Esophagus squamous epithelium (tissue), 5 donors: ENCODE data around the gene C14orf119. TPM values are rescaled to one million over a fixed set of nuclear protein-coding genes. Genes with fewer than 3 reads are reported as not detected.

Experiments
- DNase-seq: peaks from one replicate; lab custom pipeline; 2025; lab: John Stamatoyannopoulos, UW
- H3K27ac ChIP-seq, 4 donors: fragments of 200-600 bp; sonication (generic); one replicate each; pipeline ENCODE4 v1.5.1; 2016 to 2019; ENCODE audit warnings: mild to moderate bottlenecking in 1 of 4
- H3K27me3 ChIP-seq, 4 donors: fragments of 200-600 bp; sonication (generic); 1 replicate in 3 of 4; 2 replicates in 1 of 4; pipeline versions ENCODE4 v1.5.1 to v1.6.0; 2017 to 2021; ENCODE audit warnings: antibody characterized with exemption in 1 of 4
- H3K36me3 ChIP-seq, 3 donors: fragments of 200-600 bp; sonication (generic); one replicate each; pipeline ENCODE4 v1.5.1; 2016 to 2019
- H3K4me1 ChIP-seq, 3 donors: fragments of 200-600 bp; sonication (generic); one replicate each; pipeline ENCODE4 v1.5.1; 2017 to 2019
- H3K4me3 ChIP-seq, 4 donors: fragments of 200-600 bp; sonication (generic); 1 replicate in 3 of 4; 2 replicates in 1 of 4; pipeline ENCODE4 v1.5.1; 2016 to 2019; ENCODE audit warnings: mild to moderate bottlenecking in 2 of 4, moderate library complexity in 1 of 4
- H3K9me3 ChIP-seq, 3 donors: fragments of 200-600 bp; sonication (generic); one replicate each; pipeline ENCODE4 v1.5.1; 2016 to 2019
- POLR2A ChIP-seq, 4 donors: fragments of 450-650 bp; IDR thresholded peaks; one replicate each; pipeline ENCODE4 v1.6.1; 2017; ENCODE audit warnings: antibody characterized with exemption in 4 of 4, mild to moderate bottlenecking in 4 of 4, moderate library complexity in 3 of 4
- WGBS, 2 donors: methylation state at CpG; one replicate each; pipeline ENCODE4 v1.1.5; 2018; 5-methylcytosine and 5-hydroxymethylcytosine counted together
- intact Hi-C: fragments of 100-400 bp; cut with DNase I; formaldehyde crosslinking; loops from one replicate; pipeline ENCODE4 v1.15.0; 2022
- total RNA-seq, 4 donors: library from RNA; depleted of rRNA; stranded (reverse); fragments of >200 nt; gene quantifications; one replicate each; pipeline ENCODE4 v1.1.0, GENCODE V29; 2016
- TF ChIP-seq, protein P1 (sequence below), 6 experiments: fragments of 450-650 bp in 4 of 6; fragments of 200-600 bp in 2 of 6; sonication (generic) in 2 of 6; IDR thresholded peaks; one replicate each; pipeline ENCODE4 v1.5.1; 2016 to 2019; ENCODE audit warnings: antibody characterized with exemption in 6 of 6, mild to moderate bottlenecking in 4 of 6, moderate library complexity in 4 of 6
- donor health status: DM: yes; HTN: yes; CAD: no.

The C14orf119 gene
- total RNA-seq, 4 donors from 2014 or later, result 17.5 to 42.0 (median 31.0) TPM

DNA sequence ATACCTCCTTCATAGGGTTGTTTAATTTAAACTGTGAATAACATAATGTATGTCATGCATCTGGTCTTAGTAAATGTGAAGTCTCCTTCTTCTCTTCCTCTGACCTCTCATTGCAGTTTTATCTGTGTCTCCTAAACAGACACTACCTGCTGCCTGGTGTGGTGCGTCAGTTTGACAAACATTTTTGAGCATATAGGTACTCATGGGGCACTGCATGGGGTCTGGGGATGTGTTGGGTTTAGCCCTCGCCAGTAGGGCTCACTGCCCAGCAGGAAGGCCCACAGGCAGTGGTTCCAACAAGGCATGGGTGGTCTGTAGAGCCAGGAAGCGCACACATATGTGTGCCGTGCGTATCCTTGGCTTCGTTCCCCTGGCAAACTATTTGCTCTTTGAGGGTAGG, 26.8 kb downstream of the C14orf119 start:
- 85 to 100% methylated on average over 4 to 6 of the region's 6 CpGs for WGBS, 2 donors
- H3K27ac ChIP-seq, result peak overlapping the region in 1 of 4 donors; percentile 54
- H3K36me3 ChIP-seq, result peaks cover 0 to 11% (median 0%) of the 10 kb centered on the region in 3 donors
- TF ChIP-seq, protein P1, sequence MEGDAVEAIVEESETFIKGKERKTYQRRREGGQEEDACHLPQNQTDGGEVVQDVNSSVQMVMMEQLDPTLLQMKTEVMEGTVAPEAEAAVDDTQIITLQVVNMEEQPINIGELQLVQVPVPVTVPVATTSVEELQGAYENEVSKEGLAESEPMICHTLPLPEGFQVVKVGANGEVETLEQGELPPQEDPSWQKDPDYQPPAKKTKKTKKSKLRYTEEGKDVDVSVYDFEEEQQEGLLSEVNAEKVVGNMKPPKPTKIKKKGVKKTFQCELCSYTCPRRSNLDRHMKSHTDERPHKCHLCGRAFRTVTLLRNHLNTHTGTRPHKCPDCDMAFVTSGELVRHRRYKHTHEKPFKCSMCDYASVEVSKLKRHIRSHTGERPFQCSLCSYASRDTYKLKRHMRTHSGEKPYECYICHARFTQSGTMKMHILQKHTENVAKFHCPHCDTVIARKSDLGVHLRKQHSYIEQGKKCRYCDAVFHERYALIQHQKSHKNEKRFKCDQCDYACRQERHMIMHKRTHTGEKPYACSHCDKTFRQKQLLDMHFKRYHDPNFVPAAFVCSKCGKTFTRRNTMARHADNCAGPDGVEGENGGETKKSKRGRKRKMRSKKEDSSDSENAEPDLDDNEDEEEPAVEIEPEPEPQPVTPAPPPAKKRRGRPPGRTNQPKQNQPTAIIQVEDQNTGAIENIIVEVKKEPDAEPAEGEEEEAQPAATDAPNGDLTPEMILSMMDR (IDR thresholded peaks at IDR 0.05), result no peak
- TF ChIP-seq POLR2A (IDR thresholded peaks at IDR 0.05), result no peak
- no peak for DNase-seq
- no peaks in the 10 kb centered on the region for H3K27me3 ChIP-seq
- no peaks in the 10 kb centered on the region for H3K9me3 ChIP-seq
- intact Hi-C loops, result no loop called here
- no peak overlapping the region for H3K4me3 ChIP-seq
- H3K4me1 ChIP-seq, result peaks cover 0 to 49% (median 19%) of the 10 kb centered on the region in 3 donors

DNA sequence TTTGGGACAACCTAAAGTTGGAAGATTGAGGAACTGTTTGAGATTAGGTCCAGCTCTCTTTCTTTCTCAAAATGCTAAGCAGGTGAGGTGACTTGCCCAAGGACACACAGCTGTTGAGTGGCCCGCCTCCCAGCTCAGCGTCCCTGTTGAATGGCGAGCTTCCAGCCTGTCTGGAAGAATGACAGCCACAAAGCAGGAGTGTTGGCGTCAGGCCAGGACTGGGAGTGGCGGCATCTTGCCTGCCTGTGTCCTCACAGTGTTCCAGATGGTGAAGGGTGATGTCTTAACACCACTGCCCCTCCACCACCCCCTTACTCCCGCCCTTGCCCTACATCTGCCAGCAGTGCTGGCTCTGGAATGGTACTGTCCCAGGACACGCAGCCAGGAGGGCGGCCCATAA, 28.1 kb downstream of the C14orf119 start:
- intact Hi-C loops, result no loop called here
- no peaks in the 10 kb centered on the region for H3K27me3 ChIP-seq
- H3K36me3 ChIP-seq, result peaks cover 0 to 24% (median 0%) of the 10 kb centered on the region in 3 donors
- WGBS, 2 donors, result 31 to 40% methylated on average over 2 of the region's 8 CpGs
- no peak for DNase-seq
- peak overlapping the region in 1 of 4 donors; percentile 2 for H3K27ac ChIP-seq
- H3K4me1 ChIP-seq, result peaks cover 0 to 49% (median 19%) of the 10 kb centered on the region in 3 donors
- no peak overlapping the region for H3K4me3 ChIP-seq
- TF ChIP-seq, protein P1 (IDR thresholded peaks at IDR 0.05), result no peak
- no peak for TF ChIP-seq POLR2A (IDR thresholded peaks at IDR 0.05)
- H3K9me3 ChIP-seq, result no peaks in the 10 kb centered on the region

DNA sequence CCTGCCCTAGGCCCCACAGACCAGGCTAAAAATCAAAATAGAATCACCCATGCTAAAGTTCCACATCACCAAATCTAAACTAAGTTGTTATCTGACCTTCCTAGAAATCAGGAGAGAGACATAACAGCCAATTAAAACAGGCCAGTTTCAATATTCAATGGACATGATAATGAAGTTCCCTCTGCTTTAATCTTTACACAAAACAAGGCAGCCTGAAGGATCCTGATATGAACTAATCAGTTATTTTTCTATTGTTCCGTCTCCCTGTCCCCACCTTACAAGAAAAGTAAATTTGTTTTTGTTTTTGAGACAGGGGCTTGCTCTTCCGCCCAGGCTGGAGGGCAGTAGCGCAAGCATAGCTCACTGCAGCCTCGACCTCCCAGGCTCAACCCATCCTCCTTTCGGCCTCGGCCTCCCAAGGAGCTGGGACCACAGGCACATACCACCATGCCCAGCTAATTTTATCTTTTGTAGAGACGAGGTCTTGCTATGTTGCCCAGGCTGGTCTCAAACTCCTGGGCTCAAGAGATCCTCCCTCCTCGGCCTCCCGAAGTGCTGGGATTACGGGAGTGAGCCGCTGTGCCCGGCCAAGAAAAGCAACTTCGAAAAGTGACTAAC, 29.1 kb downstream of the C14orf119 start:
- H3K9me3 ChIP-seq, result no peaks in the 10 kb centered on the region
- no peaks in the 10 kb centered on the region for H3K27me3 ChIP-seq
- WGBS, 2 donors, result 88 to 92% methylated on average over 12 to 13 of the region's 13 CpGs
- H3K36me3 ChIP-seq, result peaks cover 0 to 34% (median 0%) of the 10 kb centered on the region in 3 donors
- no peak overlapping the region for H3K4me3 ChIP-seq
- peaks cover 0 to 49% (median 19%) of the 10 kb centered on the region in 3 donors for H3K4me1 ChIP-seq
- H3K27ac ChIP-seq, result peak overlapping the region in 1 of 4 donors; percentile 2
- intact Hi-C loops, result no loop called here
- TF ChIP-seq, protein P1 (IDR thresholded peaks at IDR 0.05), result no peak
- TF ChIP-seq POLR2A (IDR thresholded peaks at IDR 0.05), result no peak
- DNase-seq, result no peak

DNA sequence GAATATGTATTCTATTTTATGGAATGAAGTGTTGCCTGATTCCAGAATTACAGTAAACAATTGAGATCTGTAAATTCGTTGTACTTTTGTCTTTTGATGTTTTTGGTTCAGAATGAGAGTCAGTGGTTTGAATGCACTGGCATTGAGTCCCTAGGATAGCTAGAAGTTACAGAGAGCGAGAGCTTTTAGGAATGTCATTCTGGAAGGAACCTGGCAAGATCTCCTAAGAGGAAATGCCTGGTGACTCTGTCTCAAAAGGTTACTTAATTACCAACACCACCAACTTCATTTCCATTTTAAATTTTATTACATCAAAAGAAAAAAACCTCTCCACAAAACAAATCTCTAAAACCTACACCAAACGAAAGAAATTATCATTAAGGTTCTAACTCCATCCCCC, 29.7 kb downstream of the C14orf119 start:
- WGBS, 2 donors, result 40 to 41% methylated on average over 3 of the region's 3 CpGs
- Histone ChIP-seq H3K36me3 (peaks cover 0 to 38% (median 0%) of the 10 kb centered on the region in 3 donors), H3K9me3 (no peaks in the 10 kb centered on the region), H3K4me3 (no peak overlapping the region), H3K27ac (peak overlapping the region in 1 of 4 donors; percentile 22), H3K27me3 (no peaks in the 10 kb centered on the region), H3K4me1 (peaks cover 5 to 49% (median 19%) of the 10 kb centered on the region in 3 donors)
- intact Hi-C loops, result no loop called here
- TF ChIP-seq, protein P1 (IDR thresholded peaks at IDR 0.05), result no peak
- DNase-seq, result no peak

DNA sequence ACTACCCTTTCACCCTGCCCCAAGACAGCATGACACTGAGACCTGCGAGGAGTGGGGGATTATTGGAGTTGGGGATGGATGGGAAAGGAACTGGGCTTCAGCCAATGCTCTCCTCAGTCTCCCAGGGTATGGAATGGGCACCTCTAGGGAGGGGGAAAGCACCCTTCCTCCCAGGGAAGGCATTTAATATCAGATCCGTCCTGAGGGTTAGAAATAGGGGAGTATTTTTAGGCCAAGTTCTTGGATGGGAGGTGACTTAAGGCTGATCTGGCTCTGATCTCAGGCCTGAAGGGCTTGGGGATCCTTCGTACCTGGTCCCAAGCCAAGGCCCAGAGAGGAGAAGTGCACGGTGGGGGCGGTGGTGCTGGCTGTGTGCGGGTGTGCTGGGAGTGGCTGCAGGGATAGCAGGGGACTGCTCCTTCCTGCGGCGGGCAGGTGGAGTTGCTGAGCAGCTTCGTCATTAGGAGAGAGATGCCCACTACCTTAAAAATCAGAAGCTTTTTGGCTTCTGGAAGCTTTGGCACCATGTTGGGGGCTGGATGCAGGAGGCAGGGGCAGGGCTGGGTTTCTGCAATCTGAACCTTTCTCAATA, 30.7 kb downstream of the C14orf119 start:
- Histone ChIP-seq H3K4me1 (peaks cover 5 to 49% (median 24%) of the 10 kb centered on the region in 3 donors), H3K36me3 (peaks cover 0 to 40% (median 0%) of the 10 kb centered on the region in 3 donors), H3K9me3 (no peaks in the 10 kb centered on the region), H3K4me3 (no peak overlapping the region), H3K27ac (peak overlapping the region in 3 of 4 donors; percentile 22 to 41 (median 36)), H3K27me3 (no peaks in the 10 kb centered on the region)
- no peak for DNase-seq
- TF ChIP-seq POLR2A (IDR thresholded peaks at IDR 0.05), result no peak
- TF ChIP-seq, protein P1 (IDR thresholded peaks at IDR 0.05), result no peak
- WGBS, 2 donors, result 54 to 70% methylated on average over 5 to 6 of the region's 9 CpGs
- intact Hi-C loops, result no loop called here
